GM19351 (cell line): ENCODE data around the gene EMC8.

Experiments used
- ATAC-seq: cut with Tn5 transposase; IDR thresholded peaks from one replicate; pipeline ENCODE4 v1.9.1; 2021; ENCODE audit warnings: mild to moderate bottlenecking, moderate library complexity; ENCODE audit not compliant: unreplicated experiment

The EMC8 gene

DNA sequence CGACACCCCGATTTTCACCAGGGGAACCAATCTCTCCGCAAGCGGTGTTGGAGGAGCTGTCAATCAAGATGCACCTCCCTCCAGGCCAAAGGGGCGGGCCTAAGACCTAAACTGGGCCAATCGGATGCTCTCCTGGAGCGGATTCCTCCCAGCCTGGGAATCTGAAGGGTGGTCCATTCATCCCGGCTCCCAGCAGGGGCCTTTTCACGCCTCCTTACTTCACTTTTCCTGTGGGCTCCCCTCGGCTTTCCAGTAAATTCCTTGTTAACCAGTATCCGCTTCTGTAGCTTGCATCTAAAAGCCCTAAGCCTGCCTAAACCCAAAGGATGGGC is 65.5 kb downstream of the EMC8 start:
- ATAC-seq, result no peak

GRCh38 chr16:85733155-85733838 is 66.0 kb downstream of the EMC8 start:
- ATAC-seq, result no peak

DNA sequence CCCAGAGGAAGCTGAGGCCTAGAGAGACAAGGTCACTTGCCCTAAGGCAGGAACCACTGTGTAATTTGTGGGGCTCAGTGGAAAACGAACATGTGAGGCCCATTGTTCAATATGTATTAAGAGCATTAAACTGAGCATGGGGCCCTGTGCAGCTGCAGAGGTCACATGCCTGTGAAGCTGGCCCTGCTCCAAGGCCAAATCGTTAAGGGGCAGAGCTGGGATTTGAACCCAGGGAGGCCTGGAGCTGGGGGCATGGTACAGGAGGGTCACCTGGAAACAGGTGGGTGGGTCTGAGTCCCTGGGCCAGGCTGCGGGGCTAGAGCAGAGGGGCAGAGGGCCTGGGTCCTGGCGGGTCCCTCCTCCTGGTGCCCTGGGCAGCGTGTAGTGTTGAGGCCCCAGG is 68.2 kb downstream of the EMC8 start:
- ATAC-seq, result no peak

DNA sequence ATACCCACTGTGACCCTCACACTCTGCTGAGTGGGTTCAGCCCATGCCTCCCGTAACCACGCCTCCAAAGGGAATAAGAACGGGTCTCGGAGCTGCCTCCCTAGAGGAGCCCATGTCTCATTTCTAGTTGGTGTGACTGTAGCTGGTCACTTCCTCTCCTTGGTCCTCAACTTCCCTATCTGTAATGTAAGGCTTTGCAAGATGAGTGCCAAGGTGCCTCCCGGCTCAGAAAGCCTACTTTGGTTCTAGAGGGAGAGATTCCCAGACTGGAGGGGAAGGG is 69.2 kb downstream of the EMC8 start:
- ATAC-seq, result no peak

DNA sequence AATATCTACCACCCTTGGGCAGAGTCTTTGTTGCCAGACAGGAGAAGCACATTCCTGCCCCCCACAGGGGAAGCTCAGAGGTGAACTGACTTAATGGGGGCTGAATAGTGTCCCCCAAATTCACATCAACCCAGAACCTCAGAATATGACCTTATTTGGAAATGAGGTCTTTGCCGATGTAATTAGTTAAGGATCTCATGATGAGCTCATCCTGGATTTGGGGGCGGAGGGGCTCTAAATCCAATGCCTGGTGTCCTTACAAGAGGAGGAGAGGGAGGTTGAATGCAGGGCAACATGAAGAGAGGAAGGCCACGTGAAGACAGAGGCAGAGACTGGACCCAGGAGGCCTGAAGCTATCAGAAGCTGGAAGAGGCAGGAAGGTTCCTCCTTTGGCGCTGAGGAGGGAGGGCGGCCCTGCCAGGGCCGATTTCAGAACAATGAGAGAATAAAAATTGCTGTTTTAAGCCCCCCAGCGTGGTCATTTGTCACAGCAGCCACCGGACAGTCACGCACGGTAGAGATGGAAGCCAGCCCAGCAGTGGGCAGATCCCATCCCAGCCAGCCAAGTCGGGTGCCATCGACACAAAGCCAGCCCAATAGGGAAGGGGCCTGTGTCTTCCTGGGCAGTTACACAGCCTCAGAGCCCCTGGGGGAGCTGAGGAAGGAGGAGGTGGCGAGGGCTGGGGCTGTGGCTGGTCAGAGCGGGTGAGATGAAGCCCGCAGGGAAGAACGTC is 69.7 kb downstream of the EMC8 start:
- no peak for ATAC-seq

- ATAC-seq, result no peak
These were observed 70.5 kb downstream of the EMC8 start for GRCh38 chr16:85728879-85729278.
